ENCODE results near the gene HOXD3.

DNA sequence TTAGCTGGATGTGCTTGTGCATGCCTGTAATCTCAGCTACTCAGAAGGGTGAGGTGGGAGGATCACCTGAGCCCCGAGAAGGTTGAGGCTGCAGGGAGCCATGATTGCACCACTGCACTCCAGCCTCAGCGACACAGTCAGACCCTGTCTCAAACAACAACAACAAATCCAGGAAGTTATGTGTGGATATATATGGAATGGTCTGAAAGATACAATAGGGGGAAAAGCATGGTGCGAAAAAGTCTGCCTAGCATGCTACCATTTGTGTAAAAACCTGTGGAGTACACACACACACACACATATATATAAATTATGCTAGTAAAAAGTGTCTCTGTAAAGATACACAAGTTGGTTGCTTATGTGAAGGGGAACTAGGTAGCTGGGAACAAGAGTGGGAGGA lies 24.4 kb downstream of the HOXD3 start:
- TF ChIP-seq ATF3 (CRISPR knock-in tag; conservative IDR thresholded peaks at IDR 0.05), result no peak
- TF ChIP-seq ZNF396 (CRISPR knock-in tag; IDR thresholded peaks at IDR 0.05; ENCODE audit: borderline replicate concordance), result no peak
- no peak for TF ChIP-seq CTCF (IDR thresholded peaks at IDR 0.05)
- no peak for TF ChIP-seq ZBTB21 (CRISPR knock-in tag; IDR thresholded peaks at IDR 0.05; ENCODE audit: borderline replicate concordance)
- TF ChIP-seq, protein P1, sequence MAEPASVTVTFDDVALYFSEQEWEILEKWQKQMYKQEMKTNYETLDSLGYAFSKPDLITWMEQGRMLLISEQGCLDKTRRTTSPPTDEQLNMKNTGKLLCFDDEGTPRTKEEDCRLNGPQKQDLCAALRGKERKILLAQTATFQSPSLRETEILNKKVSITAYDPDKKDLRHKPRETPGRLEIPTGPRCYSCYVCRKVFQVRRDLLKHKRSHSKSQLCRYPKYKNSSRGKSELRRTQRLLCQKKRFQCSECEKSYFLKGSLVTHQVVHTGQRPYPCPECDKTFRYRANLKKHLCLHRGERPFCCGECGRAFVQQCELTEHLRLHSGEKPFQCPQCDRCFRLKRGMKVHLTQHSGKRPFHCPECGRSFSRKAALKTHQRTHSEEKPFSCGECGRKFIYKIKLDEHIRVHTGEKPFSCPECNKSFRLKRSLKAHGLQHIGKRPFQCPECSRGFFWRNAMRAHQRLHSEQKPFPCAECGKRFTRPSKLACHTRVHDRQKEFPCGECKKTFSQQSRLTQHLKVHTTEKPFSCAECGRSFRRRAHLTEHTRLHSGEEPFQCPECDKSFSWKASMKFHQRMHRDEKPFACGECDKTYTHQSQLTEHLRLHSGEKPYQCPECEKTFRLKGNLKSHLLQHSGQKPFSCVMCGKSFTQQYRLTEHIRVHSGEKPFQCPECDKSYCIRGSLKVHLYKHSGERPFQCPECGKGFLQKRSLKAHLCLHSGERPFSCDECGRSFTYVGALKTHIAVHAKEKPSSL (CRISPR knock-in tag; conservative IDR thresholded peaks at IDR 0.05), result no peak
- TF ChIP-seq MAX (CRISPR knock-in tag; IDR thresholded peaks at IDR 0.05), result no peak
- TF ChIP-seq CREB1 (CRISPR knock-in tag; IDR thresholded peaks at IDR 0.05), result no peak
- TF ChIP-seq SMAD4 (CRISPR knock-in tag; IDR thresholded peaks at IDR 0.05), result no peak
- TF ChIP-seq ESRRA (CRISPR knock-in tag; IDR thresholded peaks at IDR 0.05; ENCODE audit: borderline replicate concordance), result no peak
- no peak for TF ChIP-seq KAT7 (CRISPR knock-in tag; IDR thresholded peaks at IDR 0.05; ENCODE audit: borderline replicate concordance)
- no peak for TF ChIP-seq TEAD4 (CRISPR knock-in tag; IDR thresholded peaks at IDR 0.05)
- TF ChIP-seq SP1 (CRISPR knock-in tag; conservative IDR thresholded peaks at IDR 0.05), result no peak
- no peak for TF ChIP-seq ZNF232 (CRISPR knock-in tag; IDR thresholded peaks at IDR 0.05)

Measured in WTC11 (cell line).